Spleen (tissue), 11 donors: ENCODE measurements around the gene NOTCH1. TPM values are rescaled to one million over a fixed set of nuclear protein-coding genes. Genes with fewer than 3 reads are reported as not detected.
A peak's percentile ranks its signal among the peaks of the same experiment; 100 is the strongest.

Experiments used
- DNase-seq: peaks from one replicate; pipeline ENCODE4 v3.0.0-alpha.2; 2020
- H3K27ac ChIP-seq, 8 donors: fragments of 200-600 bp; sonication (generic) in 7 of 8; 1 replicate in 4 of 8; 2 replicates in 4 of 8; pipeline versions ENCODE4 v1.5.0 to v1.8.0; 2016 to 2021; ENCODE audit warnings: inconsistent platforms in 4 of 8, mild to moderate bottlenecking in 4 of 8, moderate library complexity in 1 of 8
- H3K27me3 ChIP-seq, 7 donors: fragments of 200-600 bp; sonication (generic) in 6 of 7; replicated peaks in 1 of 7; 1 replicate in 4 of 7; 2 replicates in 3 of 7; pipeline versions ENCODE4 v1.5.0 to v1.8.0; 2016 to 2021; ENCODE audit warnings: inconsistent platforms in 3 of 7, mild to moderate bottlenecking in 1 of 7
- H3K36me3 ChIP-seq, 6 donors: fragments of 200-600 bp; sonication (generic) in 5 of 6; 1 replicate in 4 of 6; 2 replicates in 2 of 6; pipeline versions ENCODE4 v1.5.0 to v1.8.0; 2016 to 2021; ENCODE audit warnings: inconsistent platforms in 2 of 6
- H3K4me1 ChIP-seq, 6 donors: fragments of 200-600 bp; sonication (generic) in 5 of 6; 1 replicate in 3 of 6; 2 replicates in 3 of 6; pipeline versions ENCODE4 v1.5.0 to v1.8.0; 2016 to 2021; ENCODE audit warnings: inconsistent platforms in 3 of 6
- H3K4me3 ChIP-seq, 8 donors: fragments of 200-600 bp; sonication (generic) in 7 of 8; 1 replicate in 4 of 8; 2 replicates in 4 of 8; pipeline versions ENCODE4 v1.5.0 to v1.8.0; 2016 to 2021; ENCODE audit warnings: inconsistent platforms in 4 of 8, mild to moderate bottlenecking in 4 of 8, moderate library complexity in 2 of 8
- H3K9me3 ChIP-seq, 8 donors: fragments of 200-600 bp; sonication (generic) in 7 of 8; 1 replicate in 4 of 8; 2 replicates in 4 of 8; pipeline versions ENCODE4 v1.5.0 to v1.8.0; 2016 to 2021; ENCODE audit warnings: inconsistent platforms in 4 of 8
- POLR2A ChIP-seq, 3 donors: fragments of 450-650 bp; IDR thresholded peaks; one replicate each; pipeline ENCODE4 v1.5.1; 2017; ENCODE audit warnings: antibody characterized with exemption in 3 of 3, mild to moderate bottlenecking in 1 of 3
- POLR2AphosphoS5 ChIP-seq, 3 donors: sonication (generic); formaldehyde crosslinking; IDR thresholded peaks; one replicate each; pipeline ENCODE4 v1.5.1; 2017; ENCODE audit warnings: antibody characterized with exemption in 3 of 3
- WGBS, 5 donors: extraction: QIAGEN DNeasy Blood & Tissue Kit in 3 of 5; methylation state at CpG; one replicate each; pipeline versions ENCODE4 v1.1.5 to v1.1.7; 2013 to 2018; 5-methylcytosine and 5-hydroxymethylcytosine counted together
- intact Hi-C: fragments of 100-400 bp; cut with DNase I; formaldehyde crosslinking; loops from one replicate; pipeline ENCODE4 v1.15.0; 2023; ENCODE audit warnings: low total_unique reads
- polyA plus RNA-seq, 3 donors: library from polyadenylated mRNA; stranded (reverse); fragments of 200-250 nt; gene quantifications; one replicate each; pipeline ENCODE4 v1.2.1, GENCODE V29; 2013
- total RNA-seq, 7 donors: library from RNA; depleted of rRNA in 3 of 7; stranded (reverse); fragments of >200 nt in 3 of 7; fragmentation: NEBNext Ultra II Directional in 4 of 7; extraction: Animal tissue kit (Norgen Biotek cat#: 25700) in 4 of 7; gene quantifications; one replicate each; pipeline versions ENCODE4 v1.1.0 to v1.2.1, GENCODE V29; 2016 to 2021
- TF ChIP-seq, protein P1 (sequence below), 11 experiments: fragments of 200-600 bp in 7 of 11; fragments of 450-650 bp in 4 of 11; sonication (generic) in 4 of 11; IDR thresholded peaks in 8 of 11; conservative IDR thresholded peaks in 3 of 11; 1 replicate in 7 of 11; 2 replicates in 4 of 11; pipeline versions ENCODE4 v1.4.0 to v1.8.0; 2016 to 2021; ENCODE audit warnings: antibody characterized with exemption in 11 of 11, inconsistent platforms in 4 of 11, mild to moderate bottlenecking in 1 of 11
- donor health status: healthy with polysubstance abuse.
- donor health status: DM: no; HTN: no; CAD: no; lungs with moderate emphysema.
- donor health status: DM: no; HTN: no; CAD: no.
- donor health status: Bipolar disorder and iron deficiency.
- donor health status: healthy.
- donor health status: DM: no; HTN: no; CAD: no.
- donor health status: DM: yes; HTN: yes; CAD: no.

The NOTCH1 gene
- total and polyA plus RNA-seq, 10 donors, result 4.9 to 140 (median 93.9) TPM

DNA sequence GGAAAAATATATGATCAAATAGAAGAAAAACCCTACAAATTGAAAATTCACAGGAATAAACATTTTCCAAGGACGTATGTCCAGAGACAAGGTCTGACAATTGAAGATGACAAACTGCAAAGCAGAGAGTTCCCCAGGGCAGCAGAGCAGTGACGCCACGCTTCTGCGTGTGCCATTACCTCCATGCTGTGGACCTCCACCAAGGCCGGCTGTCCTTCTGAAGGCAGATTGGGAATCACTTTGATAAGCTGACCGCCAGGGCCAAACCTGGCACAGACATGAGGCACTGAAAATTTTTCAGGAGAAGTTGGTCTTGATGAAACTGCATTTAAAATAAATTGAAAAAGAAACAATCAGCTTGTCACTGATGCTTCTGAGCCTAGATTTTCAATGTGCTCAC lies 81.6 kb downstream of the NOTCH1 start:
- intact Hi-C loops, result no loop called here
- H3K36me3 ChIP-seq, result peaks cover 32 to 100% (median 99%) of the 10 kb centered on the region in 6 donors
- WGBS, 5 donors, result 95 to 98% (median 96%) methylated on average over 6 of the region's 6 CpGs

DNA sequence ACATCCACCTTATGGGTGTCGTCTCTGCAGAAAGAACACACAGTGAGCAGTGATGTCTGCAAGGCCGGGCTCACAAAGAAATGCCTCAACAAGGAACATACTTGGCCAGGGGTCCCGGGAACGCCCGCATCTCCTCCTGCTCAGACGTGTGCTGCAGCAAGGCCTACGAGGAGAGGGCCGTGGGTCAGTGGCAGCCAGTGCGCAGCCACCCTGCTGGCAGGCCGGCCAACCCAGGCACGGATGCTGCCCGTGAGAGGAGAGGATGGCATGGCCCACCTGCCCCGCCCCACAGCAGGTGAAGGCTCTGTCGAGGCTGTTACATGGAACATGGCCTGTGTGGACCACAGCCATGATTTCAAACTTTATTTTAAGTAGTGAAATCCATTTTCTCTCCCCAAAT lies 82.3 kb downstream of the NOTCH1 start:
- no peak for DNase-seq
- intact Hi-C loops, result no loop called here
- no peak overlapping the region for H3K27ac ChIP-seq

More for the DNA sequence above, 81.6 kb downstream of the NOTCH1 start:
- no peak for DNase-seq
- TF ChIP-seq, protein P1, sequence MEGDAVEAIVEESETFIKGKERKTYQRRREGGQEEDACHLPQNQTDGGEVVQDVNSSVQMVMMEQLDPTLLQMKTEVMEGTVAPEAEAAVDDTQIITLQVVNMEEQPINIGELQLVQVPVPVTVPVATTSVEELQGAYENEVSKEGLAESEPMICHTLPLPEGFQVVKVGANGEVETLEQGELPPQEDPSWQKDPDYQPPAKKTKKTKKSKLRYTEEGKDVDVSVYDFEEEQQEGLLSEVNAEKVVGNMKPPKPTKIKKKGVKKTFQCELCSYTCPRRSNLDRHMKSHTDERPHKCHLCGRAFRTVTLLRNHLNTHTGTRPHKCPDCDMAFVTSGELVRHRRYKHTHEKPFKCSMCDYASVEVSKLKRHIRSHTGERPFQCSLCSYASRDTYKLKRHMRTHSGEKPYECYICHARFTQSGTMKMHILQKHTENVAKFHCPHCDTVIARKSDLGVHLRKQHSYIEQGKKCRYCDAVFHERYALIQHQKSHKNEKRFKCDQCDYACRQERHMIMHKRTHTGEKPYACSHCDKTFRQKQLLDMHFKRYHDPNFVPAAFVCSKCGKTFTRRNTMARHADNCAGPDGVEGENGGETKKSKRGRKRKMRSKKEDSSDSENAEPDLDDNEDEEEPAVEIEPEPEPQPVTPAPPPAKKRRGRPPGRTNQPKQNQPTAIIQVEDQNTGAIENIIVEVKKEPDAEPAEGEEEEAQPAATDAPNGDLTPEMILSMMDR (IDR thresholded peaks at IDR 0.05 in 8 of 11, conservative IDR thresholded peaks at IDR 0.05 in 3 of 11), result no peak
- TF ChIP-seq POLR2A (IDR thresholded peaks at IDR 0.05) (no peak), POLR2AphosphoS5 (IDR thresholded peaks at IDR 0.05) (no peak)
- H3K4me1 ChIP-seq, result no peaks in the 10 kb centered on the region
- H3K27me3 ChIP-seq, result no peaks in the 10 kb centered on the region
- no peaks in the 10 kb centered on the region for H3K9me3 ChIP-seq
- H3K4me3 ChIP-seq, result no peak overlapping the region
- H3K27ac ChIP-seq, result no peak overlapping the region

DNA sequence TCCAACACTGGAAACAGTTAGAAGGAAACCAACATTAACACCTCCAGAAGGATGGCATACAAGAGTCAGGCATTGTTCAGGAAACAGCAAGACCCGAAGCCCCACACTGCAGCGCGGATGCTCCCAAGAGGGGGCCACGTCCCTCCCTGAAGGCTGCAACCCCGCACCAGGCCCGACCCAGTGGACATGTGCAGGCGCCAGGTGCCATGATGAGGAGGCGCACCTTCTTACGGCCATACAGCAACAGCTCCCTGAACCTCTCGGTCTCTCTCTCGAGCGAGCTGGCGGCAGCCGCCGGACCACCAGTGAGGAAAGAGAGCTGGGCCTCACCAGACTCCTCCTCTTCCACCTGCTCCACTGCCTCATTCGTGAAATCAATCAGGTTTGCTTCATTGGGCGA lies 83.2 kb downstream of the NOTCH1 start:
- no peak for DNase-seq
- WGBS, 5 donors, result 88 to 95% (median 91%) methylated on average over 9 to 17 of the region's 17 CpGs
- Histone ChIP-seq H3K4me1 (no peaks in the 10 kb centered on the region), H3K36me3 (peaks cover 30 to 100% (median 100%) of the 10 kb centered on the region in 6 donors), H3K9me3 (no peaks in the 10 kb centered on the region), H3K27ac (no peak overlapping the region), H3K27me3 (no peaks in the 10 kb centered on the region), H3K4me3 (no peak overlapping the region)
- TF ChIP-seq POLR2A (IDR thresholded peaks at IDR 0.05) (no peak), POLR2AphosphoS5 (IDR thresholded peaks at IDR 0.05) (peak in 1 of 3 donors; percentile 34)
- intact Hi-C loops, result no loop called here

More for the DNA sequence above, 82.3 kb downstream of the NOTCH1 start:
- Histone ChIP-seq H3K27me3 (no peaks in the 10 kb centered on the region), H3K36me3 (peaks cover 32 to 100% (median 100%) of the 10 kb centered on the region in 6 donors), H3K4me1 (no peaks in the 10 kb centered on the region), H3K4me3 (no peak overlapping the region), H3K9me3 (no peaks in the 10 kb centered on the region)
- 94 to 98% (median 96%) methylated on average over 14 of the region's 14 CpGs for WGBS, 5 donors
- TF ChIP-seq POLR2AphosphoS5 (IDR thresholded peaks at IDR 0.05) (peak in 1 of 3 donors; percentile 22), POLR2A (IDR thresholded peaks at IDR 0.05) (no peak)
- TF ChIP-seq, protein P1 (IDR thresholded peaks at IDR 0.05 in 8 of 11, conservative IDR thresholded peaks at IDR 0.05 in 3 of 11), result no peak

DNA sequence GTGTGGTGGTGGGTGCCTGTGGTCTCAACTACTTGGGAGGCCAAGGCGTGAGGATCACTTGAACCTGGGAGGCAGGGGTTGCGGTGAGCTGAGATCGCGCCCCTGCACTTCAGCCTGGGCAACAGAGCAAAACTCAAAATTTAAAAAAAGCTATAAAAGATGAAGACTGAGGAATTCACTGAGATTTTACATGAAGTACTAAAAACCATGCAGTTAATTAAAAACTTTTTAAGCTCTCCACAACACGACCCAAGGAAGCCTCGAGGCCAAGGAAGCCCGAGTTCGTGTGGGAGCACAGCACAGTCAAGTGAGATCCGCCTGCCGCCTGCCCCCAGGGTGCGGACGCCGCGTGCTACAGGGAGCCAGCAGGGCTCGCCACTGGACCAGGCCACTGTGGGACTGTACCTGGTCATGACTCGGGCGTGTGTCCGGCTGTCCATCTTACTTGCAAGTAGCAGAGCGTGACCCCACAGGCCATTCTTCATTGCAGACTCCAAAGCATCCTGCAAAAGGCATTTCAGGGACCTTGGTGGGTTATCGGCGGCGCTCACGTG lies 85.0 kb downstream of the NOTCH1 start:
- Histone ChIP-seq H3K4me1 (no peaks in the 10 kb centered on the region), H3K36me3 (peaks cover 25 to 100% (median 100%) of the 10 kb centered on the region in 6 donors), H3K4me3 (no peak overlapping the region), H3K27ac (no peak overlapping the region), H3K27me3 (no peaks in the 10 kb centered on the region), H3K9me3 (no peaks in the 10 kb centered on the region)
- no peak for DNase-seq
- intact Hi-C loops, result no loop called here
- peak in 1 of 3 donors; percentile 47 for TF ChIP-seq POLR2AphosphoS5 (IDR thresholded peaks at IDR 0.05)
- TF ChIP-seq, protein P1 (IDR thresholded peaks at IDR 0.05 in 8 of 11, conservative IDR thresholded peaks at IDR 0.05 in 3 of 11), result no peak
- WGBS, 5 donors, result 95 to 98% (median 96%) methylated on average over 22 to 23 of the region's 23 CpGs
